ENCODE measurements around the gene ZFC3H1. TPM values are rescaled to one million over a fixed set of nuclear protein-coding genes. Genes with fewer than 3 reads are reported as not detected.
"Not testable (repeated sequence)": the region's sequence is repeated elsewhere in the genome, so short reads cannot be mapped to it uniquely, and the experiment has no call there.

ZFC3H1 gene
- total and polyA plus RNA-seq, 9 of the 15 experiments (the other 6 are each of a cell fraction or from before 2014, with no cell fraction given): 14.8 to 80.5 (median 22.1) TPM

DNA sequence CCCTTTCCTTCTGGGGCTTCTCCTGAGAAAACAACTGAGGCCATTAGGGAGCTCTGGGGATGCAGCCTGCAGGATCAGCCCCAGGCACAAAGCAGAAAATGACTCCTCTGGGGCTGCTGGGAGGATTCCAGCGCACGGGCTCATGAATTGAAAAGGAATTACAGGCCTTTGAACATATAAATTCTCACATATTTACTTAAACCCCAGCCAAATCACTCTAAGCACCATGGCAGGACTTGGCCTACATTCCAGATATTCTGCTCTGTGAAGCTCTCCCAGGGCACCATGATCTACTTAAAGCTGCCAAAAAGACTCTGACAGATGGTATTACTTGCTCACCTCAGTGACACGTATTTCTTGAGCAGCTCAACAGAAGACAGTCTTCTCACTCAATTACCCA is 87.2 kb downstream of the ZFC3H1 start (continued):
- no peak for TF ChIP-seq CHD7 (IDR thresholded peaks at IDR 0.05; ENCODE audit: low read depth, low read length)
- no peak for TF ChIP-seq ZNF212 (CRISPR knock-in tag; IDR thresholded peaks at IDR 0.05)
- no peak for TF ChIP-seq RBM14 (IDR thresholded peaks at IDR 0.05; ENCODE audit: borderline replicate concordance, insufficient read depth, low read depth, low read length)
- TF ChIP-seq FIP1L1 (IDR thresholded peaks at IDR 0.05; ENCODE audit: low read depth, low read length, poor library complexity, severe bottlenecking): no peak
- no peak for TF ChIP-seq RBM15 (IDR thresholded peaks at IDR 0.05; ENCODE audit: insufficient read depth, low read length)
- no peak for TF ChIP-seq MBD2 (IDR thresholded peaks at IDR 0.05; ENCODE audit: borderline replicate concordance, low read depth)

- H2AFZ ChIP-seq (ENCODE audit: low read depth, low read length); H3K4me3 ChIP-seq; H3K27ac ChIP-seq (ENCODE audit: extremely low read depth, low read depth, low read length); CTCF ChIA-PET (ENCODE audit: low intra/inter-chr PET ratio); POLR2A ChIA-PET; H3K9ac ChIP-seq (ENCODE audit: insufficient read depth in 1 of 2, low read depth in 2 of 2, low read length in 2 of 2); H3K4me1 ChIP-seq (replicated peaks in 1 of 2; ENCODE audit: control insufficient read depth in 2 of 2, insufficient read depth in 2 of 2, low read length in 2 of 2); H4K20me1 ChIP-seq (replicated peaks; ENCODE audit: control insufficient read depth, insufficient read depth, low read length); DNase-seq (ENCODE audit: extremely low read depth in 1 of 4, low spot score in 3 of 4); ATAC-seq; H3K9me3 ChIP-seq (replicated peaks; ENCODE audit: control insufficient read depth, insufficient read depth, low read depth, low read length); H3K9me1 ChIP-seq (ENCODE audit: control insufficient read depth, insufficient read depth, low read length); FAIRE-seq; in situ Hi-C loops (cut with MboI); BruUV-seq (replicated peaks); H3K79me2 ChIP-seq (ENCODE audit: control insufficient read depth, insufficient read depth, low read length); H3K27me3 ChIP-seq (ENCODE audit: control insufficient read depth in 2 of 2, insufficient read depth in 2 of 2, low read length in 2 of 2); H3K4me2 ChIP-seq (ENCODE audit: insufficient read depth, low read length); H3K36me3 ChIP-seq (ENCODE audit: control insufficient read depth, insufficient read depth, low read length): not testable (repeated sequence)
- 49% methylated on average over 5 of the region's 6 CpGs for WGBS (ENCODE audit: insufficient coverage, low coverage, missing lambda C conversion rate)
- intact Hi-C loops (cut with micrococcal nuclease): loop anchor here (5.0 kb wide), 2 partner anchors 177 to 353 kb away; no protein-coding TSS in a partner anchor
These were observed 93.8 kb downstream of the ZFC3H1 start for GRCh38 chr12:71569885-71570284.

All from K562 (cell line).